Calu3 (cell line): Measurements from ENCODE around the gene AMOTL1. TPM values are rescaled to one million over a fixed set of nuclear protein-coding genes. Genes with fewer than 3 reads are reported as not detected.

Source experiments
- BruUV-seq: library from RNA; stranded (reverse); fragments of 400-500 nt; replicated peaks from 2 replicates; lab custom pipeline; 2021; lab: Mats Ljungman, UMichigan
- CTCF ChIA-PET: fragments of 300-600 bp; sonication (Branson Sonifier 250); formaldehyde crosslinking; loops from one replicate; lab custom pipeline; 2022; ENCODE audit warnings: antibody characterized with exemption; lab: Charles Lee
- DNase-seq: peaks from one replicate; pipeline ENCODE4 v3.0.0; 2022
- H3K27ac Mint-ChIP-seq: one replicate; pipeline ENCODE4 v1.8.0; 2022; ENCODE audit warnings: mixed read lengths; ENCODE audit not compliant: unreplicated experiment
- H3K27me3 Mint-ChIP-seq: one replicate; pipeline ENCODE4 v1.8.0; 2022; ENCODE audit warnings: mixed read lengths; ENCODE audit not compliant: unreplicated experiment
- H3K36me3 Mint-ChIP-seq: one replicate; pipeline ENCODE4 v1.8.0; 2022; ENCODE audit warnings: mild to moderate bottlenecking, moderate library complexity, mixed read lengths; ENCODE audit not compliant: insufficient read depth, unreplicated experiment
- H3K4me1 Mint-ChIP-seq: one replicate; pipeline ENCODE4 v1.8.0; 2022; ENCODE audit warnings: mild to moderate bottlenecking, low read depth, mixed read lengths; ENCODE audit not compliant: unreplicated experiment
- H3K4me3 Mint-ChIP-seq: one replicate; pipeline ENCODE4 v1.8.0; 2022; ENCODE audit warnings: mild to moderate bottlenecking, low read depth, moderate library complexity, mixed read lengths; ENCODE audit not compliant: unreplicated experiment
- H3K9me3 Mint-ChIP-seq: one replicate; pipeline ENCODE4 v1.8.0; 2022; ENCODE audit warnings: low read depth, mixed read lengths; ENCODE audit not compliant: unreplicated experiment
- CTCF ChIP-seq: fragments of 200-600 bp; IDR thresholded peaks from one replicate; pipeline ENCODE4 v1.8.0; 2022; ENCODE audit warnings: antibody characterized with exemption; ENCODE audit not compliant: unreplicated experiment
- intact Hi-C: fragments of 100-400 bp; cut with micrococcal nuclease; formaldehyde crosslinking; loops from one replicate; pipeline ENCODE4 v1.10.0; 2022; ENCODE audit not compliant: unreplicated experiment
- total RNA-seq: library from RNA; stranded (reverse); gene quantifications from 2 replicates; pipeline ENCODE4 v1.2.3, GENCODE V29; 2022

Gene AMOTL1
- total RNA-seq, 1 experiment from 2014 or later, result 24.2 TPM

GRCh38 chr11:94730153-94730552 lies 38.0 kb upstream of the AMOTL1 start:
- peaks cover 11% of the 10 kb centered on the region for H3K4me1 Mint-ChIP-seq
- H3K27ac Mint-ChIP-seq, result no peak overlapping the region
- CTCF ChIA-PET, result no interaction called here
- H3K27me3 Mint-ChIP-seq, result no peaks in the 10 kb centered on the region
- H3K36me3 Mint-ChIP-seq, result no peaks in the 10 kb centered on the region
- BruUV-seq, result no TSS peak
- H3K9me3 Mint-ChIP-seq, result no peaks in the 10 kb centered on the region
- H3K4me3 Mint-ChIP-seq, result no peak overlapping the region
- intact Hi-C loops, result no loop called here
- DNase-seq, result no peak
- TF ChIP-seq CTCF, result no peak

GRCh38 chr11:94731880-94732601 lies 36.1 kb upstream of the AMOTL1 start:
- TF ChIP-seq CTCF, result no peak
- Mint-ChIP-seq H3K36me3 (no peaks in the 10 kb centered on the region), H3K4me3 (no peak overlapping the region), H3K4me1 (peaks cover 12% of the 10 kb centered on the region), H3K27ac (no peak overlapping the region), H3K27me3 (no peaks in the 10 kb centered on the region), H3K9me3 (no peaks in the 10 kb centered on the region)
- intact Hi-C loops, result no loop called here
- DNase-seq, result no peak
- CTCF ChIA-PET, result no interaction called here
- no TSS peak for BruUV-seq

- no peak for TF ChIP-seq CTCF
- no peak overlapping the region for H3K27ac Mint-ChIP-seq
Observed at GRCh38 chr11:94732617-94733281, 35.4 kb upstream of the AMOTL1 start.

GRCh38 chr11:94734563-94735275 lies 33.4 kb upstream of the AMOTL1 start:
- peaks cover 12% of the 10 kb centered on the region for H3K4me1 Mint-ChIP-seq
- no peak for DNase-seq
- CTCF ChIA-PET, result no interaction called here

More at GRCh38 chr11:94732617-94733281, 35.4 kb upstream of the AMOTL1 start:
- Mint-ChIP-seq H3K9me3 (no peaks in the 10 kb centered on the region), H3K27me3 (no peaks in the 10 kb centered on the region), H3K36me3 (no peaks in the 10 kb centered on the region), H3K4me3 (no peak overlapping the region), H3K4me1 (peaks cover 12% of the 10 kb centered on the region)
- no peak for DNase-seq
- BruUV-seq, result no TSS peak
- CTCF ChIA-PET, result no interaction called here
- intact Hi-C loops, result no loop called here

More at GRCh38 chr11:94734563-94735275, 33.4 kb upstream of the AMOTL1 start:
- BruUV-seq, result no TSS peak
- Mint-ChIP-seq H3K36me3 (no peaks in the 10 kb centered on the region), H3K27me3 (no peaks in the 10 kb centered on the region), H3K27ac (no peak overlapping the region), H3K9me3 (no peaks in the 10 kb centered on the region), H3K4me3 (no peak overlapping the region)
- intact Hi-C loops, result loop anchor here (5.0 kb wide), 1 partner anchor 72 kb away; no protein-coding TSS in a partner anchor
- TF ChIP-seq CTCF, result no peak
